ENCODE data around the gene MAP3K7CL. TPM values are rescaled to one million over a fixed set of nuclear protein-coding genes. Genes with fewer than 3 reads are reported as not detected.

Gene MAP3K7CL
- total and polyA plus RNA-seq, 2 of the 8 experiments (the other 6 are each of a cell fraction or from before 2014, with no cell fraction given) = not detected

- TF ChIP-seq RAD21 (IDR thresholded peaks at IDR 0.05 in 1 of 2, conservative IDR thresholded peaks at IDR 0.05 in 1 of 2; ENCODE audit: low read depth in 2 of 2, low read length in 2 of 2) (no peak), JUND (IDR thresholded peaks at IDR 0.05; ENCODE audit: low read length) (no peak), SUZ12 (IDR thresholded peaks at IDR 0.05; ENCODE audit: low read length) (no peak), PHF8 (conservative IDR thresholded peaks at IDR 0.05; ENCODE audit: low read depth, low read length) (no peak), EZH2 (IDR thresholded peaks at IDR 0.05; ENCODE audit: low read depth, low read length, severe bottlenecking) (no peak), SRF (IDR thresholded peaks at IDR 0.05; ENCODE audit: low read depth, low read length) (no peak), TCF12 (IDR thresholded peaks at IDR 0.05; ENCODE audit: low read depth, low read length) (no peak), POU5F1 (IDR thresholded peaks at IDR 0.05; ENCODE audit: low read depth, low read length) (no peak), HDAC6 (IDR thresholded peaks at IDR 0.05; ENCODE audit: low read depth, low read length) (no peak)
Observed at GRCh38 chr21:29136033-29136432, 5.6 kb downstream of the MAP3K7CL start (continued).
